Measurements from ENCODE around the gene MVK. TPM values are rescaled to one million over a fixed set of nuclear protein-coding genes. Genes with fewer than 3 reads are reported as not detected.

MVK gene
- polyA plus RNA-seq, 3 donors: 1.1 to 3.8 (median 1.6) TPM

DNA sequence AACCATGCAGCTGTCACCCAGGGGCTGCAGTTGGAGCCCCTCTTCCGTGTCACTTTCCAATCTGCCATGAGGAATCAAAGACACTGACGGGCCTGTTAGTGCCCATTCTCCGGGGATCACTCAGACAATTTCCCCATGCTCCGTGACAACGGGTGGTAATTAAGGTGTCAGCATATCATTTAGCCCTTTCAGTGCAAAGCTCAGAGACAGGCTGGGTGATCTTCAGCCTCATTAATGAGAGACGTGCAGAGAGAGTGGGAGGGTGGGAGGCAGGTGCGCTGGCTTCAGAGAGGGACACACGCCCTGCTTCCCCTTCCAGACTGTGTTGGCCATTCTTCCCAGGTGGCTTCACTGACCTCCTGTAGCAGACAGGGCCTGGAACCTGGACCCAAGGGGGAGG lies 58.7 kb downstream of the MVK start:
- intact Hi-C loops (cut with micrococcal nuclease): no loop called here
- no peak overlapping the region for H3K4me3 ChIP-seq (replicated peaks in 1 of 3; ENCODE audit: low read depth in 2 of 3, low read length in 3 of 3)
- peaks cover 0 to 9% (median 3%) of the 10 kb centered on the region in 7 donors for H3K9me3 Mint-ChIP-seq
- no peak overlapping the region for H3K4me2 ChIP-seq (replicated peaks; ENCODE audit: extremely low read depth, low read length, poor library complexity, severe bottlenecking)
- H3K27ac Mint-ChIP-seq: no peak overlapping the region
- H3K9ac ChIP-seq (ENCODE audit: insufficient read depth, low read length, poor library complexity, severe bottlenecking): no peak overlapping the region
- TF ChIP-seq, protein P1, sequence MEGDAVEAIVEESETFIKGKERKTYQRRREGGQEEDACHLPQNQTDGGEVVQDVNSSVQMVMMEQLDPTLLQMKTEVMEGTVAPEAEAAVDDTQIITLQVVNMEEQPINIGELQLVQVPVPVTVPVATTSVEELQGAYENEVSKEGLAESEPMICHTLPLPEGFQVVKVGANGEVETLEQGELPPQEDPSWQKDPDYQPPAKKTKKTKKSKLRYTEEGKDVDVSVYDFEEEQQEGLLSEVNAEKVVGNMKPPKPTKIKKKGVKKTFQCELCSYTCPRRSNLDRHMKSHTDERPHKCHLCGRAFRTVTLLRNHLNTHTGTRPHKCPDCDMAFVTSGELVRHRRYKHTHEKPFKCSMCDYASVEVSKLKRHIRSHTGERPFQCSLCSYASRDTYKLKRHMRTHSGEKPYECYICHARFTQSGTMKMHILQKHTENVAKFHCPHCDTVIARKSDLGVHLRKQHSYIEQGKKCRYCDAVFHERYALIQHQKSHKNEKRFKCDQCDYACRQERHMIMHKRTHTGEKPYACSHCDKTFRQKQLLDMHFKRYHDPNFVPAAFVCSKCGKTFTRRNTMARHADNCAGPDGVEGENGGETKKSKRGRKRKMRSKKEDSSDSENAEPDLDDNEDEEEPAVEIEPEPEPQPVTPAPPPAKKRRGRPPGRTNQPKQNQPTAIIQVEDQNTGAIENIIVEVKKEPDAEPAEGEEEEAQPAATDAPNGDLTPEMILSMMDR (IDR thresholded peaks at IDR 0.05): no peak
- no peak overlapping the region for H3K27ac ChIP-seq (ENCODE audit: low read depth in 1 of 2, low read length in 2 of 2)
- H3K9me3 ChIP-seq (replicated peaks in 1 of 2; ENCODE audit: control insufficient read depth in 1 of 2, insufficient read depth in 1 of 2, low read length in 2 of 2): peaks cover 3 to 4% of the 10 kb centered on the region in 2 donors
- H3K27me3 Mint-ChIP-seq (ENCODE audit: low read depth in 3 of 3): peaks cover 5 to 6% (median 6%) of the 10 kb centered on the region in 3 donors
- H3K36me3 Mint-ChIP-seq: no peaks in the 10 kb centered on the region
- no peaks in the 10 kb centered on the region for H3K4me1 Mint-ChIP-seq
- no peaks in the 10 kb centered on the region for H3K27me3 ChIP-seq (ENCODE audit: control insufficient read depth in 2 of 2, insufficient read depth in 2 of 2, low read length in 2 of 2)
- H4K20me1 ChIP-seq (ENCODE audit: insufficient read depth, low read length): no peaks in the 10 kb centered on the region
- H2AFZ ChIP-seq (ENCODE audit: insufficient read depth, low read depth, low read length, poor library complexity, severe bottlenecking): no peak overlapping the region
- H3K4me3 Mint-ChIP-seq: no peak overlapping the region
- no peak for DNase-seq
- 88% methylated on average over 6 of the region's 8 CpGs for WGBS (ENCODE audit: insufficient coverage)
- H3K79me2 ChIP-seq (ENCODE audit: insufficient read depth, low read length): no peaks in the 10 kb centered on the region
- H3K36me3 ChIP-seq (replicated peaks in 1 of 2; ENCODE audit: control insufficient read depth in 1 of 2, insufficient read depth in 2 of 2, low read length in 2 of 2): no peaks in the 10 kb centered on the region
- H3K4me1 ChIP-seq (ENCODE audit: control insufficient read depth in 1 of 2, insufficient read depth in 2 of 2, low read length in 2 of 2): no peaks in the 10 kb centered on the region

DNA sequence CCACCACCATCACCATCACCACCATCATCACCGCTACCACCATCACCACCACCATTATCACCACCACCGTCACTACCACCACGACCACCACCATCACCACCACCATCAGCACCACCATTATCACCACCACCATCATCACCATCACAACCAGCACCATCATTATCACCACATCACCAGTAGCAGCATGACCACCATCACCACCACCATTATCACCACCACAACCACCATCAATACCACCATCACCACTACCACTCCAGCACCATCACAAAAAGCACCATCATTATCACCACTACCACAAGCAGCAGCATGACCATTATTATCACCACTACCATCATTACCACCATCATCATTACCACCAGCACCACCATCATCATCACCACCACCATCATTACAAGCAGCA lies 62.1 kb downstream of the MVK start:
- peaks cover 0 to 6% (median 2%) of the 10 kb centered on the region in 3 donors for H3K27me3 Mint-ChIP-seq (ENCODE audit: low read depth in 3 of 3)
- WGBS (ENCODE audit: insufficient coverage): 100% methylated on average over 3 of the region's 3 CpGs
- no peak overlapping the region for H3K4me3 Mint-ChIP-seq
- no peaks in the 10 kb centered on the region for H3K36me3 Mint-ChIP-seq
- no peaks in the 10 kb centered on the region for H3K4me1 Mint-ChIP-seq
- H3K27me3 ChIP-seq (ENCODE audit: control insufficient read depth in 2 of 2, insufficient read depth in 2 of 2, low read length in 2 of 2): no peaks in the 10 kb centered on the region
- H3K4me2 ChIP-seq (replicated peaks; ENCODE audit: extremely low read depth, low read length, poor library complexity, severe bottlenecking): no peak overlapping the region
- no peaks in the 10 kb centered on the region for H3K36me3 ChIP-seq (replicated peaks in 1 of 2; ENCODE audit: control insufficient read depth in 1 of 2, insufficient read depth in 2 of 2, low read length in 2 of 2)
- no peak overlapping the region for H3K27ac ChIP-seq (ENCODE audit: low read depth in 1 of 2, low read length in 2 of 2)
- no peaks in the 10 kb centered on the region for H4K20me1 ChIP-seq (ENCODE audit: insufficient read depth, low read length)
- no peak overlapping the region for H3K27ac Mint-ChIP-seq
- TF ChIP-seq, protein P1 (IDR thresholded peaks at IDR 0.05): no peak
- H3K9me3 Mint-ChIP-seq: peaks cover 0 to 9% (median 3%) of the 10 kb centered on the region in 7 donors
- H3K4me3 ChIP-seq (replicated peaks in 1 of 3; ENCODE audit: low read depth in 2 of 3, low read length in 3 of 3): no peak overlapping the region
- intact Hi-C loops (cut with micrococcal nuclease): no loop called here
- DNase-seq: no peak
- no peaks in the 10 kb centered on the region for H3K79me2 ChIP-seq (ENCODE audit: insufficient read depth, low read length)
- peaks cover 3 to 4% of the 10 kb centered on the region in 2 donors for H3K9me3 ChIP-seq (replicated peaks in 1 of 2; ENCODE audit: control insufficient read depth in 1 of 2, insufficient read depth in 1 of 2, low read length in 2 of 2)
- H3K4me1 ChIP-seq (ENCODE audit: control insufficient read depth in 1 of 2, insufficient read depth in 2 of 2, low read length in 2 of 2): no peaks in the 10 kb centered on the region
- no peak overlapping the region for H3K9ac ChIP-seq (ENCODE audit: insufficient read depth, low read length, poor library complexity, severe bottlenecking)
- no peak overlapping the region for H2AFZ ChIP-seq (ENCODE audit: insufficient read depth, low read depth, low read length, poor library complexity, severe bottlenecking)

Measured in CD14-positive monocyte (primary cell).